Upper lobe of left lung (tissue), 6 donors: ENCODE data around the gene CAMKK2. TPM values are rescaled to one million over a fixed set of nuclear protein-coding genes. Genes with fewer than 3 reads are reported as not detected.
A peak's percentile ranks its signal among the peaks of the same experiment; 100 is the strongest.

ENCODE experiments used
- ATAC-seq, 2 donors: fragments of 200-7000 bp; cut with Tn5 transposase; one replicate each; pipeline ENCODE4 v1.9.1; 2022; ENCODE audit warnings: mild to moderate bottlenecking in 2 of 2, moderate library complexity in 2 of 2; ENCODE audit not compliant: low FRiP score in 2 of 2
- DNase-seq, 2 donors: peaks; one replicate each; pipeline ENCODE4 v3.0.0-alpha.2; 2019 to 2020
- H3K27ac ChIP-seq, 4 donors: fragments of 200-600 bp; sonication (generic); one replicate each; pipeline ENCODE4 v1.5.1; 2016 to 2019
- H3K27me3 ChIP-seq, 4 donors: fragments of 200-600 bp; sonication (generic); one replicate each; pipeline ENCODE4 v1.5.1; 2017 to 2019
- H3K36me3 ChIP-seq, 4 donors: fragments of 200-600 bp; sonication (generic); one replicate each; pipeline ENCODE4 v1.5.1; 2016 to 2019
- H3K4me1 ChIP-seq, 4 donors: fragments of 200-600 bp; sonication (generic); one replicate each; pipeline ENCODE4 v1.5.1; 2018 to 2019
- H3K4me3 ChIP-seq, 4 donors: fragments of 200-600 bp; sonication (generic); one replicate each; pipeline ENCODE4 v1.5.1; 2017 to 2019; ENCODE audit warnings: mild to moderate bottlenecking in 2 of 4, moderate library complexity in 1 of 4
- H3K9me3 ChIP-seq, 4 donors: fragments of 200-600 bp; sonication (generic); one replicate each; pipeline ENCODE4 v1.5.1; 2018 to 2019
- CTCF ChIP-seq, 6 experiments: fragments of 450-650 bp in 4 of 6; fragments of 200-600 bp in 2 of 6; sonication (generic) in 2 of 6; IDR thresholded peaks; one replicate each; pipeline ENCODE4 v1.5.1; 2016 to 2019; ENCODE audit warnings: antibody characterized with exemption in 6 of 6
- EP300 ChIP-seq, 4 donors: sonication (generic); formaldehyde crosslinking; IDR thresholded peaks; one replicate each; pipeline ENCODE4 v1.5.1; 2017; ENCODE audit warnings: antibody characterized with exemption in 4 of 4, control low read depth in 2 of 4
- POLR2A ChIP-seq, 4 donors: fragments of 450-650 bp; IDR thresholded peaks; one replicate each; pipeline ENCODE4 v1.5.1; 2016 to 2017; ENCODE audit warnings: antibody characterized with exemption in 4 of 4, mild to moderate bottlenecking in 2 of 4
- POLR2AphosphoS5 ChIP-seq, 2 donors: sonication (generic); formaldehyde crosslinking; IDR thresholded peaks; one replicate each; pipeline ENCODE4 v1.5.1; 2017; ENCODE audit warnings: antibody characterized with exemption in 2 of 2
- WGBS, 2 donors: methylation state at CpG; one replicate each; pipeline ENCODE4 v1.1.5; 2017 to 2018; 5-methylcytosine and 5-hydroxymethylcytosine counted together
- total RNA-seq, 6 donors: library from RNA; depleted of rRNA in 4 of 6; stranded (reverse); fragments of >200 nt in 4 of 6; gene quantifications; one replicate each; pipeline versions ENCODE4 v1.1.0 to v1.2.1, GENCODE V29; 2016 to 2021
- donor health status: DM: no; HTN: no; CAD: no; lungs with moderate emphysema.
- donor health status: DM: no; HTN: yes; CAD: no; lungs with severe emphysema.

The CAMKK2 gene
- total RNA-seq, 6 donors from 2014 or later, result 27.7 to 63.9 (median 41.7) TPM

DNA sequence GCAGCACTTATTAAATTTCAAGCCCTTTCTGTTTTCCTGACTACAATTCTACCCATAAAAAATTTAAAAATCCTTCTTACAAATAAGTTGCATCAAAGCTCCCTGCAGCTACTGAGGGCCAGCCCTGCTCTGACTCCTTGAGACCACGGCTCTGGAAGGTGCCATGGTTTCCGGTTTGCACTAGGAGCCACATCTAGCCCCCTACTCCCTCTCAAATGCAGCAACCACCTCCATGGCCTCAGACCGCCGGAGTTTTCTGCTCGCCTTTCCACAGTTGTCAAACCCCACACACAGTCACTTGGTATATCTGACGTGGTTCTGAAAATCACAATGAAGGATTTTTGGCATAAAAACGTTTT, 56.5 kb downstream of the CAMKK2 start:
- no peak for DNase-seq
- ATAC-seq, result no peak
- TF ChIP-seq CTCF (IDR thresholded peaks at IDR 0.05) (no peak), POLR2A (IDR thresholded peaks at IDR 0.05) (no peak), POLR2AphosphoS5 (IDR thresholded peaks at IDR 0.05) (no peak), EP300 (IDR thresholded peaks at IDR 0.05) (no peak)
- Histone ChIP-seq H3K27me3 (no peaks in the 10 kb centered on the region), H3K4me3 (peak overlapping the region in 1 of 4 donors; percentile 29), H3K4me1 (peaks cover 12 to 26% (median 21%) of the 10 kb centered on the region in 4 donors), H3K36me3 (peaks cover 0 to 62% (median 29%) of the 10 kb centered on the region in 4 donors), H3K27ac (peak overlapping the region in 3 of 4 donors; percentile 40 to 60 (median 43)), H3K9me3 (no peaks in the 10 kb centered on the region)
- 77 to 80% methylated on average over 7 of the region's 7 CpGs for WGBS, 2 donors

- peaks cover 0 to 61% (median 25%) of the 10 kb centered on the region in 4 donors for H3K36me3 ChIP-seq
- no peak for TF ChIP-seq POLR2A (IDR thresholded peaks at IDR 0.05)
- TF ChIP-seq POLR2AphosphoS5 (IDR thresholded peaks at IDR 0.05), result no peak
- TF ChIP-seq CTCF (IDR thresholded peaks at IDR 0.05), result no peak
- TF ChIP-seq EP300 (IDR thresholded peaks at IDR 0.05), result no peak
- H3K27me3 ChIP-seq, result no peaks in the 10 kb centered on the region
- DNase-seq (peak in 1 of 2 donors; percentile 51), ATAC-seq (peak in 1 of 2 donors; percentile 59)
- H3K27ac ChIP-seq, result peak overlapping the region in 3 of 4 donors; percentile 40 to 60 (median 43)
- 55 to 60% methylated on average over 6 of the region's 6 CpGs for WGBS, 2 donors
- H3K9me3 ChIP-seq, result no peaks in the 10 kb centered on the region
- H3K4me1 ChIP-seq, result peaks cover 12 to 26% (median 21%) of the 10 kb centered on the region in 4 donors
- no peak overlapping the region for H3K4me3 ChIP-seq
Observed at GRCh38 chr12:121239351-121240061, 57.0 kb downstream of the CAMKK2 start.

DNA sequence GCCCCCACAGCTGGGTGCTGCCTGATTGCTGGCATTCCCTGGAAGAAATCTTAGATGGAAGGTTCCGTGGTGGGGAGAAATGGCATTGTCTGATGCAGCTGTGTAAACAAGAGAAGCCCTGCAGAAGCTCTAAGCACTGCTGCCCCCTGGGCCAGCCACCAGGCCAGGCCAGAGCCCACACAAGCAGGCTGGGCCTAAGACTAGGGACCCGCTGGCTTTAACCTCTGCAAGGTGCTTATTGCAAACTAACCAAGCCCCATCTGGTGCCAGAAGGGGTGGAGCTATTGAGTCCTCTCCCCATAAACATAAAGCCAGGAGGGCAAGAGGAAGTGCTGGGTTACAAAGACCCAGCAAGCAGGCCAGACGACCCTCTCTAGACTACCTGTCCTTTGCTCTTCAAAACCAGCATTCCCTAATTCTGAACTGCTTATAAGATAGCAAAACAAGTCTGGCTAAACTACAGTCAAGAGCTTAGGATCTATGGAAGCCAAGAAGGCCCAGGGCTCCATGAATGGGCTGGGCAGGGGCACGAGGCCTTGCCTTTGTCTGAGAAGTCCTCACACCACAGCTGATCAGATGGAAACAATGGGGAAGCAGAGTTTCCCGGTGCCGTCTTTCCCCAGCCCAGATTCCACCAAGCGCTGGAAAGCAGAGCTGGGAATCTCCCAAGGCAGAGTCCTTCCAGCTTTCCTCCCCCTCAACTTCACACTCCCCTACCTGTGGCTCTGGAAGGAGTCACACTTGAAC, 57.7 kb downstream of the CAMKK2 start:
- Histone ChIP-seq H3K27ac (peak overlapping the region in 3 of 4 donors; percentile 40 to 60 (median 43)), H3K4me3 (no peak overlapping the region), H3K9me3 (no peaks in the 10 kb centered on the region), H3K4me1 (peaks cover 12 to 26% (median 21%) of the 10 kb centered on the region in 4 donors), H3K36me3 (peaks cover 0 to 59% (median 20%) of the 10 kb centered on the region in 4 donors), H3K27me3 (no peaks in the 10 kb centered on the region)
- no peak for ATAC-seq
- WGBS, 2 donors, result 44 to 56% methylated on average over 6 to 7 of the region's 7 CpGs
- TF ChIP-seq POLR2AphosphoS5 (IDR thresholded peaks at IDR 0.05) (no peak), EP300 (IDR thresholded peaks at IDR 0.05) (no peak), CTCF (IDR thresholded peaks at IDR 0.05) (no peak), POLR2A (IDR thresholded peaks at IDR 0.05) (no peak)
- no peak for DNase-seq

DNA sequence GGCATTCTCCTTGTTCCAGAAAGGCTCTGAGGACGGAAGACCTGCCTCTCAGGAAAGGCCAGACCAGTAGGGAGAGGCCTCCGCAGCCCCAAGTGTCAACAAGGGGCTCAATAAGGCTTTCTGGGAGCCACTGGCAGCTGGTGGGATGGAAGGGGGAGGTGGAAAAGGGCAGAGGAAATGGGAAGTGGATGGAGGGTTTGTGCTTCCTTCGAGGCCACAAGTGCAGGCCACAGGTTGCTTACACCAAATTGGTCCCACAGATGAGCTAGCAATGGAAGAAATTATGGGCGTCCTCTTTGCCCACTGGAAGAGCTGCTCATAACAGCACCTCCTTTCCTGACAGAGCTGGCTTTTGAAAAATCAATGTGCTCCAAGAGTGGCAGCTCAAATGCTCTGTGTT, 58.4 kb downstream of the CAMKK2 start:
- Histone ChIP-seq H3K36me3 (peaks cover 0 to 59% (median 20%) of the 10 kb centered on the region in 4 donors), H3K4me3 (no peak overlapping the region), H3K27ac (peak overlapping the region in 1 of 4 donors; percentile 60), H3K9me3 (no peaks in the 10 kb centered on the region), H3K27me3 (no peaks in the 10 kb centered on the region), H3K4me1 (peaks cover 12 to 26% (median 21%) of the 10 kb centered on the region in 4 donors)
- no peak for DNase-seq
- WGBS, 2 donors, result 76 to 85% methylated on average over 4 of the region's 4 CpGs
- TF ChIP-seq POLR2A (IDR thresholded peaks at IDR 0.05) (no peak), CTCF (IDR thresholded peaks at IDR 0.05) (no peak), POLR2AphosphoS5 (IDR thresholded peaks at IDR 0.05) (no peak), EP300 (IDR thresholded peaks at IDR 0.05) (no peak)
- no peak for ATAC-seq
